ENCODE measurements around the gene ZNF805. TPM values are rescaled to one million over a fixed set of nuclear protein-coding genes. Genes with fewer than 3 reads are reported as not detected.
A peak's percentile ranks its signal among the peaks of the same experiment; 100 is the strongest.

The ZNF805 gene
- total RNA-seq, 3 donors from 2014 or later (not counting 1 experiment from before 2014, with no cell fraction given), result 25.9 to 32.7 (median 31.0) TPM

GRCh38 chr19:57293719-57294118 lies 53.3 kb downstream of the ZNF805 start:
- Histone ChIP-seq H3K27ac (ENCODE audit: low read length) (no peak overlapping the region), H3K9me3 (ENCODE audit: control insufficient read depth, insufficient read depth, low read length) (peaks cover 15% of the 10 kb centered on the region), H3K36me3 (ENCODE audit: control insufficient read depth, insufficient read depth, low read length) (peaks cover 57% of the 10 kb centered on the region), H3K4me3 (ENCODE audit: low read length) (no peak overlapping the region), H3K27me3 (ENCODE audit: control insufficient read depth, insufficient read depth, low read length) (no peaks in the 10 kb centered on the region), H3K4me1 (ENCODE audit: control insufficient read depth, insufficient read depth, low read length) (no peaks in the 10 kb centered on the region)
- H3K9me3 Mint-ChIP-seq, result peaks cover 3% of the 10 kb centered on the region in 2 donors
- DNase-seq (no peak), ATAC-seq (no peak)
- intact Hi-C loops (cut with micrococcal nuclease), result no loop called here
- H3K4me1 Mint-ChIP-seq, result peaks cover 27 to 34% of the 10 kb centered on the region in 2 donors
- H3K27me3 Mint-ChIP-seq (ENCODE audit: low read depth in 2 of 2), result no peaks in the 10 kb centered on the region
- 100% methylated on average over 1 of the region's 1 CpG for WGBS (ENCODE audit: insufficient coverage)
- no peak overlapping the region for H3K27ac Mint-ChIP-seq
- H3K4me3 Mint-ChIP-seq, result no peak overlapping the region
- TF ChIP-seq, protein P1, sequence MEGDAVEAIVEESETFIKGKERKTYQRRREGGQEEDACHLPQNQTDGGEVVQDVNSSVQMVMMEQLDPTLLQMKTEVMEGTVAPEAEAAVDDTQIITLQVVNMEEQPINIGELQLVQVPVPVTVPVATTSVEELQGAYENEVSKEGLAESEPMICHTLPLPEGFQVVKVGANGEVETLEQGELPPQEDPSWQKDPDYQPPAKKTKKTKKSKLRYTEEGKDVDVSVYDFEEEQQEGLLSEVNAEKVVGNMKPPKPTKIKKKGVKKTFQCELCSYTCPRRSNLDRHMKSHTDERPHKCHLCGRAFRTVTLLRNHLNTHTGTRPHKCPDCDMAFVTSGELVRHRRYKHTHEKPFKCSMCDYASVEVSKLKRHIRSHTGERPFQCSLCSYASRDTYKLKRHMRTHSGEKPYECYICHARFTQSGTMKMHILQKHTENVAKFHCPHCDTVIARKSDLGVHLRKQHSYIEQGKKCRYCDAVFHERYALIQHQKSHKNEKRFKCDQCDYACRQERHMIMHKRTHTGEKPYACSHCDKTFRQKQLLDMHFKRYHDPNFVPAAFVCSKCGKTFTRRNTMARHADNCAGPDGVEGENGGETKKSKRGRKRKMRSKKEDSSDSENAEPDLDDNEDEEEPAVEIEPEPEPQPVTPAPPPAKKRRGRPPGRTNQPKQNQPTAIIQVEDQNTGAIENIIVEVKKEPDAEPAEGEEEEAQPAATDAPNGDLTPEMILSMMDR (IDR thresholded peaks at IDR 0.05), result no peak
- peaks cover 65% of the 10 kb centered on the region for H3K36me3 Mint-ChIP-seq

GRCh38 chr19:57302020-57302465 lies 61.6 kb downstream of the ZNF805 start:
- Histone ChIP-seq H3K27me3 (ENCODE audit: control insufficient read depth, insufficient read depth, low read length) (no peaks in the 10 kb centered on the region), H3K9me3 (ENCODE audit: control insufficient read depth, insufficient read depth, low read length) (no peaks in the 10 kb centered on the region), H3K4me1 (ENCODE audit: control insufficient read depth, insufficient read depth, low read length) (no peaks in the 10 kb centered on the region), H3K27ac (ENCODE audit: low read length) (no peak overlapping the region), H3K36me3 (ENCODE audit: control insufficient read depth, insufficient read depth, low read length) (peaks cover 13% of the 10 kb centered on the region), H3K4me3 (ENCODE audit: low read length) (no peak overlapping the region)
- WGBS (ENCODE audit: insufficient coverage), result 88% methylated on average over 1 of the region's 1 CpG
- DNase-seq (no peak), ATAC-seq (peak in 1 of 3 donors; percentile 12)
- intact Hi-C loops (cut with micrococcal nuclease), result no loop called here
- Mint-ChIP-seq H3K36me3 (peaks cover 8% of the 10 kb centered on the region), H3K4me3 (no peak overlapping the region), H3K4me1 (peaks cover 13 to 16% of the 10 kb centered on the region in 2 donors), H3K9me3 (no peaks in the 10 kb centered on the region), H3K27ac (no peak overlapping the region), H3K27me3 (ENCODE audit: low read depth in 2 of 2) (no peaks in the 10 kb centered on the region)
- TF ChIP-seq, protein P1 (IDR thresholded peaks at IDR 0.05), result no peak

GRCh38 chr19:57302727-57303401 lies 62.4 kb downstream of the ZNF805 start:
- Mint-ChIP-seq H3K4me3 (no peak overlapping the region), H3K36me3 (peaks cover 3% of the 10 kb centered on the region), H3K9me3 (no peaks in the 10 kb centered on the region), H3K27me3 (ENCODE audit: low read depth in 2 of 2) (no peaks in the 10 kb centered on the region), H3K27ac (no peak overlapping the region), H3K4me1 (peaks cover 8 to 9% of the 10 kb centered on the region in 2 donors)
- no peaks in the 10 kb centered on the region for H3K27me3 ChIP-seq (ENCODE audit: control insufficient read depth, insufficient read depth, low read length)
- H3K36me3 ChIP-seq (ENCODE audit: control insufficient read depth, insufficient read depth, low read length), result peaks cover 11% of the 10 kb centered on the region
- H3K9me3 ChIP-seq (ENCODE audit: control insufficient read depth, insufficient read depth, low read length), result no peaks in the 10 kb centered on the region
- intact Hi-C loops (cut with micrococcal nuclease), result no loop called here
- no peaks in the 10 kb centered on the region for H3K4me1 ChIP-seq (ENCODE audit: control insufficient read depth, insufficient read depth, low read length)
- ATAC-seq, result no peak
- no peak overlapping the region for H3K4me3 ChIP-seq (ENCODE audit: low read length)
- DNase-seq, result no peak
- TF ChIP-seq, protein P1 (IDR thresholded peaks at IDR 0.05), result no peak
- no peak overlapping the region for H3K27ac ChIP-seq (ENCODE audit: low read length)
- WGBS (ENCODE audit: insufficient coverage), result 86% methylated on average over 7 of the region's 7 CpGs

Other genes starting within 250 kb of the ZNF805 start
- gene USP29, start 120.6 kb upstream of the ZNF805 start, total RNA-seq, result not detected
- not detected for gene ZIM3, start 95.4 kb upstream of the ZNF805 start, total RNA-seq
- gene DUXA, start 73.1 kb upstream of the ZNF805 start, total RNA-seq, result not detected
- gene ZNF264, start 49.1 kb upstream of the ZNF805 start, total RNA-seq, result 10 to 100 TPM; 50.4 to 62.1 (median 54.2) TPM
- 1 to 10 TPM; 2.3 to 3.5 (median 2.8) TPM for gene AURKC, start 9.6 kb upstream of the ZNF805 start, total RNA-seq
- 10 to 100 TPM; 67.8 to 74.1 (median 69.7) TPM for gene ZNF460, start 39.9 kb downstream of the ZNF805 start, total RNA-seq
- gene ZNF543, start 79.8 kb downstream of the ZNF805 start, total RNA-seq, result 1 to 10 TPM; 4.7 to 7.2 (median 5.9) TPM
- gene ZNF304, start 110.6 kb downstream of the ZNF805 start, total RNA-seq, result 10 to 100 TPM in 1 of 3 donors, 1 to 10 TPM in 2; 6.6 to 10.7 (median 9.2) TPM
- gene TRAPPC2B, start 122.9 kb downstream of the ZNF805 start, total RNA-seq, result 10 to 100 TPM in 2 of 3 donors, 1 to 10 TPM in 1; 7.4 to 15.6 (median 13.7) TPM
- gene ZNF547, start 122.9 kb downstream of the ZNF805 start, total RNA-seq, result 1 to 10 TPM in 1 of 3 donors, under 1 TPM in 2; 0.48 to 1.2 (median 0.92) TPM
- 100 to 1,000 TPM in 1 of 3 donors, 10 to 100 TPM in 2; 75.5 to 104 (median 96.9) TPM for gene ZNF548, start 149.2 kb downstream of the ZNF805 start, total RNA-seq
- gene ZNF17, start 170.5 kb downstream of the ZNF805 start, total RNA-seq, result 10 to 100 TPM; 13.0 to 15.0 (median 13.3) TPM
- gene ZNF749, start 194.7 kb downstream of the ZNF805 start, total RNA-seq, result 1 to 10 TPM; 7.0 to 9.8 (median 7.8) TPM
- under 1 TPM in 1 of 3 donors, not detected in 2; 0.40 TPM for gene VN1R1, start 216.5 kb downstream of the ZNF805 start, total RNA-seq
- 1 to 10 TPM; 1.3 to 3.5 (median 1.4) TPM for gene ZNF772, start 236.9 kb downstream of the ZNF805 start, total RNA-seq
- gene ZNF419, start 247.1 kb downstream of the ZNF805 start, total RNA-seq, result 10 to 100 TPM in 1 of 3 donors, 1 to 10 TPM in 2; 5.9 to 11.3 (median 8.5) TPM